Endodermal cell (in vitro differentiated cells): ENCODE data around the gene MYO16. TPM values are rescaled to one million over a fixed set of nuclear protein-coding genes. Genes with fewer than 3 reads are reported as not detected.

Experiments
- DNase-seq: peaks from one replicate; pipeline ENCODE4 v3.0.0-alpha.2; 2017
- H3K27ac ChIP-seq: 2 replicates; pipeline ENCODE4 v1.5.1; 2013; ENCODE audit warnings: mild to moderate bottlenecking, low read depth, low read length, moderate library complexity
- H3K27me3 ChIP-seq: 2 replicates; pipeline ENCODE4 v1.6.1; 2013; ENCODE audit warnings: mild to moderate bottlenecking, low read length, moderate library complexity; ENCODE audit not compliant: insufficient read depth, control insufficient read depth, poor library complexity, severe bottlenecking
- H3K36me3 ChIP-seq: 2 replicates; pipeline ENCODE4 v1.7.0; 2013; ENCODE audit warnings: mild to moderate bottlenecking, low read length, moderate library complexity; ENCODE audit not compliant: control insufficient read depth, insufficient read depth
- H3K4me1 ChIP-seq: one replicate; pipeline ENCODE4 v1.7.0; 2013; ENCODE audit warnings: low read length; ENCODE audit not compliant: control insufficient read depth, insufficient read depth
- H3K4me3 ChIP-seq: 2 replicates; pipeline ENCODE4 v1.5.1; 2013; ENCODE audit warnings: mild to moderate bottlenecking, low read length, moderate library complexity
- H3K9ac ChIP-seq: 2 replicates; pipeline ENCODE4 v1.6.1; 2013; ENCODE audit warnings: mild to moderate bottlenecking, low read length, moderate library complexity; ENCODE audit not compliant: poor library complexity, severe bottlenecking; ENCODE audit errors: extremely low read depth
- H3K9me3 ChIP-seq: 2 replicates; pipeline ENCODE4 v1.6.1; 2013; ENCODE audit warnings: mild to moderate bottlenecking, low read length, moderate library complexity; ENCODE audit not compliant: control insufficient read depth
- H3K27ac Mint-ChIP-seq: 2 replicates; pipeline ENCODE4 v1.8.0; 2020; ENCODE audit warnings: mixed read lengths
- H3K27me3 Mint-ChIP-seq: 2 replicates; pipeline ENCODE4 v1.8.0; 2021; ENCODE audit warnings: mild to moderate bottlenecking, mixed read lengths; ENCODE audit not compliant: insufficient read depth
- H3K36me3 Mint-ChIP-seq: 2 replicates; pipeline ENCODE4 v1.8.0; 2020; ENCODE audit warnings: low read depth, mixed read lengths
- H3K4me1 Mint-ChIP-seq: 2 replicates; pipeline ENCODE4 v1.8.0; 2020; ENCODE audit warnings: mixed read lengths
- H3K4me3 Mint-ChIP-seq: 2 replicates; pipeline ENCODE4 v1.8.0; 2020; ENCODE audit warnings: mild to moderate bottlenecking, moderate library complexity, mixed read lengths
- H3K9me3 Mint-ChIP-seq: 2 replicates; pipeline ENCODE4 v1.8.0; 2020; ENCODE audit warnings: mild to moderate bottlenecking, mixed read lengths
- CTCF ChIP-seq: fragments of 200-600 bp; sonication (generic); conservative IDR thresholded peaks from 2 replicates; pipeline ENCODE4 v1.5.0; 2021; ENCODE audit warnings: antibody characterized with exemption, mild to moderate bottlenecking
- WGBS, 2 experiments: methylation state at CpG; one replicate each; pipeline versions ENCODE4 v1.1.5 to v1.1.7; 2013; ENCODE audit warnings: missing lambda C conversion rate in 2 of 2, mixed read lengths in 1 of 2; ENCODE audit not compliant: insufficient coverage in 1 of 2, insufficient read length in 1 of 2; 5-methylcytosine and 5-hydroxymethylcytosine counted together
- total RNA-seq, 2 donors: library from RNA; stranded (reverse); fragmentation: NEBNext Ultra II Directional in 1 of 2; extraction: Animal tissue kit (Norgen Biotek cat#: 25700) in 1 of 2; gene quantifications; 2 replicates in 1 of 2; 3 replicates in 1 of 2; pipeline ENCODE4 v1.2.1, GENCODE V29; 2021

The MYO16 gene
- total RNA-seq, 2 donors from 2014 or later = 0.70 to 1.2 TPM

DNA sequence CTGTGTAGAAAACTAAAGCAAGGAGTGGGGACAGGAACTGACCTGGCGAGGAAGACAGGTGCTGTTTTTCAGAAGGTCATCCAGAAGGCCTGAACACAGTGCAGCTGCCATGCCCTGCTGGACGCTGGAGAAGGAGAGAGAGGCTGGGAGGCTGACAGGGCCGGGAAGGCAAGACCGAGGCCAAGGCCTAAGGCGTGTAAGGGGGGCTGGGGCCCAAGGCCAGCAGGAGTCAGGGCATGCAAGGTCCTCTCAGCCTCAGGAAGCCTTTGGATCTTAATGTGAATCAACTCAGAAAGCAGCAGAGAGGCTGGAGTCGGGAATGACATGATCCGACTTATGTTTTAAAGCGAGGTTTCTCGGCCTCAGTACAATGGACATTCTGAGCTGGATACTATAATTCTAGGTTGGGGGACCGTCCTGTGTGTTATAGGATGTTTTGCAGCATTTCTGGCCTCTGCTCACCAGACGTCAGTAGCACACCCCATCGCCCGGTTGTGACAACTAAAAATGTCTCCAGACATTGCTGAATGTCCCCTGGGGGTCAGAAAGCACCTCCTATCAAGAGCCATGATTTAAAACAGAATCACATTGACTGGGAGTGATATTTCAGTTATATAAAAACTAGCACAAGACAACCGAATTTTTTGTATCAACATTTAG is 530.4 kb downstream of the MYO16 start:
- H3K4me3 ChIP-seq = no peak overlapping the region
- H3K9me3 ChIP-seq = no peaks in the 10 kb centered on the region
- no peak overlapping the region for H3K9ac ChIP-seq
- H3K27ac ChIP-seq = no peak overlapping the region
- 87 to 91% methylated on average over 6 to 14 of the region's 14 CpGs for WGBS, 2 experiments
- Mint-ChIP-seq H3K9me3 (no peaks in the 10 kb centered on the region), H3K4me3 (no peak overlapping the region), H3K4me1 (peaks cover 26% of the 10 kb centered on the region), H3K27me3 (peaks cover 2% of the 10 kb centered on the region), H3K27ac (no peak overlapping the region), H3K36me3 (no peaks in the 10 kb centered on the region)
- no peaks in the 10 kb centered on the region for H3K4me1 ChIP-seq
- TF ChIP-seq CTCF = no peak
- H3K36me3 ChIP-seq = no peaks in the 10 kb centered on the region
- DNase-seq = peak; percentile 62
- H3K27me3 ChIP-seq = no peaks in the 10 kb centered on the region

DNA sequence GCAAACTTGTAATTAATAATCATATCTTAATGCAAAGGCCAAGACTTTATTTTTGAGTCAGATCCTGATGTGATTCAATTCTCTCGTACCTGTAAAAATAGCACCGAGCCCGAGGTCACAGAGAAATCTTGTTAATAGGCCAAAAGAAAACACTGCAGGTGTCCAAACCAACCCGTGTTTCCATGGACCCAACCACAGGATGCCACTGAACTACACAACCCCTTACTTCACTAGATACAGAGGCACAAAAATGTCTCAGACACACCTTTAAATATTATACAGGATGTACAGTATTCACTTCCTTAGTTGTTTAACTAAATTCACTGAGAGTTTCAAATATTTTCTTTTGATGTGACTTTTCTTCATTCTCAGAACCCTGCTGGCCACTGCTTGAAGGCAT is 530.9 kb downstream of the MYO16 start:
- Histone ChIP-seq H3K9ac (no peak overlapping the region), H3K36me3 (no peaks in the 10 kb centered on the region), H3K27me3 (no peaks in the 10 kb centered on the region), H3K4me3 (no peak overlapping the region), H3K4me1 (no peaks in the 10 kb centered on the region), H3K9me3 (no peaks in the 10 kb centered on the region), H3K27ac (no peak overlapping the region)
- DNase-seq = no peak
- Mint-ChIP-seq H3K4me1 (peaks cover 27% of the 10 kb centered on the region), H3K9me3 (no peaks in the 10 kb centered on the region), H3K27me3 (peaks cover 2% of the 10 kb centered on the region), H3K4me3 (no peak overlapping the region), H3K27ac (no peak overlapping the region), H3K36me3 (no peaks in the 10 kb centered on the region)
- WGBS, 2 experiments = 86% methylated on average over 4 of the region's 4 CpGs; no CpG with 5 or more reads in 1 of the 2 experiments
- TF ChIP-seq CTCF = no peak

DNA sequence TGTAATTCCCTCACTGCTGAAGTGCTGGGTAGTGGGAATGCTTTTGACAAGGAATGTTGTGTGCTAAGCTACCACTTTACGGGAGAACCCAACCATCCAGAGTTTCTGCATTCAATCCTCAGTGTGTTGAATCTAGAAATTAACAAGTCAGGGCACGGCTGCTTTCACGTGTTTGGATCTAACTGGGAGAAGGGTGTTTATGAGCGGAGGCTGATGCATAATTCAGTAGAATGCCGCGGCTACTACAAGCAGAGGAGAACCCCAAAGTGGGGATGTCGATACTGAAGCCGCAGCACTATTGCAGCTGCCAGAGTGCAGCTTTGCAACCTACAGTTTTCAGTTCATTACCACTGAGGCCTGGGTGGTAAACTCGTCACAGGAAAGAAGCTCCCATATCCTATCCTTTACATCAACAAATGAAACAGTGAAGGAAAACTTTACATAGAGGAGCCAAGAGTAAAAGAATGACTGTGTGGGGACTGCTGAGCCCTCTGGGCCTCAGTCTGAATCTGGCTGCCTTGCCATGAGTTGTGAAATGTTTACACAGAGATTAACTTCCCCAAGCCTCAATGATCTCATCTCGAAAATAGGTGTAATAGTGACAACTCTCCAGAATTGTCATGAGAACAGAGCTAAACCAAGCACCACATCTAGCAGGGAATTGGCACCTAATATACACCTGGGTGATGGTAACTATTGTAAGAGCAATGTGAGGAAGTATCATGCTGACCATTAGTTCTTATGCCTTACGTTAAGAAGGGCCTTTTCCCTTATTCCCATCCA is 531.7 kb downstream of the MYO16 start:
- Histone ChIP-seq H3K9me3 (no peaks in the 10 kb centered on the region), H3K4me3 (no peak overlapping the region), H3K36me3 (no peaks in the 10 kb centered on the region), H3K4me1 (no peaks in the 10 kb centered on the region), H3K27ac (no peak overlapping the region), H3K9ac (no peak overlapping the region), H3K27me3 (no peaks in the 10 kb centered on the region)
- no peak for DNase-seq
- no peak for TF ChIP-seq CTCF
- peaks cover 30% of the 10 kb centered on the region for H3K4me1 Mint-ChIP-seq
- H3K27me3 Mint-ChIP-seq = peaks cover 2% of the 10 kb centered on the region
- H3K9me3 Mint-ChIP-seq = no peaks in the 10 kb centered on the region
- no peaks in the 10 kb centered on the region for H3K36me3 Mint-ChIP-seq
- no peak overlapping the region for H3K27ac Mint-ChIP-seq
- H3K4me3 Mint-ChIP-seq = no peak overlapping the region
- 94 to 99% methylated on average over 8 to 11 of the region's 11 CpGs for WGBS, 2 experiments
